ENCODE data around the gene FBN1.

FBN1 gene

GRCh38 chr15:48380198-48380597 lies 265.3 kb downstream of the FBN1 start:
- H3K4me3 ChIP-seq (ENCODE audit: low read depth, low read length): no peak overlapping the region

- no peak overlapping the region for H3K4me3 ChIP-seq (ENCODE audit: low read depth, low read length)
These were observed 269.7 kb downstream of the FBN1 start for GRCh38 chr15:48375767-48376166.

GRCh38 chr15:48374472-48374871 lies 271.0 kb downstream of the FBN1 start:
- no peak overlapping the region for H3K4me3 ChIP-seq (ENCODE audit: low read depth, low read length)

GRCh38 chr15:48373821-48374451 lies 271.6 kb downstream of the FBN1 start:
- no peak overlapping the region for H3K4me3 ChIP-seq (ENCODE audit: low read depth, low read length)

GRCh38 chr15:48371961-48372360 lies 273.5 kb downstream of the FBN1 start:
- no peak overlapping the region for H3K4me3 ChIP-seq (ENCODE audit: low read depth, low read length)

- no peak overlapping the region for H3K4me3 ChIP-seq (ENCODE audit: low read depth, low read length)
These were observed 274.0 kb downstream of the FBN1 start for GRCh38 chr15:48371550-48371949.

- H3K4me3 ChIP-seq (ENCODE audit: low read depth, low read length): no peak overlapping the region
These were observed 275.0 kb downstream of the FBN1 start for GRCh38 chr15:48370460-48370859.

GRCh38 chr15:48367483-48367882 lies 278.0 kb downstream of the FBN1 start:
- H3K4me3 ChIP-seq (ENCODE audit: low read depth, low read length): no peak overlapping the region

GRCh38 chr15:48366584-48367312 lies 278.8 kb downstream of the FBN1 start:
- no peak overlapping the region for H3K4me3 ChIP-seq (ENCODE audit: low read depth, low read length)

GRCh38 chr15:48365575-48365974 lies 279.9 kb downstream of the FBN1 start:
- no peak overlapping the region for H3K4me3 ChIP-seq (ENCODE audit: low read depth, low read length)

GRCh38 chr15:48363474-48363873 lies 282.0 kb downstream of the FBN1 start:
- no peak overlapping the region for H3K4me3 ChIP-seq (ENCODE audit: low read depth, low read length)

GRCh38 chr15:48361685-48362084 lies 283.8 kb downstream of the FBN1 start:
- no peak overlapping the region for H3K4me3 ChIP-seq (ENCODE audit: low read depth, low read length)

- no peak overlapping the region for H3K4me3 ChIP-seq (ENCODE audit: low read depth, low read length)
These were observed 284.7 kb downstream of the FBN1 start for GRCh38 chr15:48360841-48361240.

Data from iPS-11a (cell line).